Right lobe of liver (tissue), 6 donors: ENCODE data around the gene CLCN3. TPM values are rescaled to one million over a fixed set of nuclear protein-coding genes. Genes with fewer than 3 reads are reported as not detected.

ENCODE experiments used
- ATAC-seq, 4 donors: fragments of 200-7000 bp; cut with Tn5 transposase; one replicate each; pipeline ENCODE4 v1.9.1; 2020; ENCODE audit warnings: mild to moderate bottlenecking in 4 of 4, moderate library complexity in 4 of 4
- DNase-seq, 3 donors: peaks; one replicate each; pipeline ENCODE4 v3.0.0-alpha.2; 2020
- H3K27ac ChIP-seq, 3 donors: fragments of 200-600 bp; one replicate each; pipeline ENCODE4 v1.8.0; 2022
- H3K27me3 ChIP-seq, 2 donors: fragments of 200-600 bp; one replicate each; pipeline ENCODE4 v1.8.0; 2022
- H3K36me3 ChIP-seq, 4 donors: fragments of 200-600 bp; sonication (generic) in 1 of 4; one replicate each; pipeline versions ENCODE4 v1.5.1 to v1.8.0; 2017 to 2022; ENCODE audit warnings: control low read depth in 1 of 4
- H3K4me1 ChIP-seq, 4 donors: fragments of 200-600 bp; sonication (generic) in 1 of 4; one replicate each; pipeline versions ENCODE4 v1.5.1 to v1.8.0; 2017 to 2022; ENCODE audit warnings: control low read depth in 1 of 4
- H3K4me3 ChIP-seq, 3 donors: fragments of 200-600 bp; one replicate each; pipeline ENCODE4 v1.8.0; 2022
- H3K9me3 ChIP-seq, 4 donors: fragments of 200-600 bp; sonication (generic) in 1 of 4; one replicate each; pipeline versions ENCODE4 v1.5.1 to v1.8.0; 2017 to 2022; ENCODE audit warnings: control low read depth in 1 of 4
- CTCF ChIP-seq, 4 donors: fragments of 200-600 bp in 3 of 4; fragments of 450-650 bp in 1 of 4; IDR thresholded peaks; one replicate each; pipeline versions ENCODE4 v1.5.1 to v1.8.0; 2016 to 2022; ENCODE audit warnings: antibody characterized with exemption in 4 of 4, mild to moderate bottlenecking in 2 of 4
- POLR2A ChIP-seq: fragments of 450-650 bp; IDR thresholded peaks from one replicate; pipeline ENCODE4 v1.6.1; 2017; ENCODE audit warnings: antibody characterized with exemption, mild to moderate bottlenecking
- WGBS: methylation state at CpG from one replicate; pipeline ENCODE4 v1.1.6; 2018; ENCODE audit warnings: low coverage, low lambda C conversion rate; ENCODE audit not compliant: insufficient coverage; ENCODE audit errors: missing lambda C conversion rate; 5-methylcytosine and 5-hydroxymethylcytosine counted together
- intact Hi-C, 2 donors: fragments of 100-400 bp; cut with DNase I; formaldehyde crosslinking; loops; one replicate each; pipeline versions ENCODE4 v1.11.2 to v1.14.1; 2022
- total RNA-seq, 6 experiments: library from RNA; depleted of rRNA in 2 of 6; stranded (reverse); fragments of >200 nt in 2 of 6; fragmentation: NEBNext Ultra II Directional in 3 of 6; extraction: Animal tissue kit (Norgen Biotek cat#: 25700) in 3 of 6; gene quantifications; one replicate each; pipeline versions ENCODE4 v1.1.0 to v1.2.4, GENCODE V29; 2016 to 2023
- donor health status: DM: no; HTN: yes; CAD: no.
- donor health status: DM: no; HTN: no; CAD: no.
- donor health status: DM: no; HTN: no; CAD: no.
- donor health status: DM: no; HTN: yes; CAD: no.
- donor health status: DM: no; HTN: yes; CAD: no.

CLCN3 gene
- total RNA-seq, 6 experiments from 2014 or later: 17.0 to 29.4 (median 19.6) TPM

GRCh38 chr4:169615467-169616106 lies 4.8 kb upstream of the CLCN3 start:
- intact Hi-C loops: no loop called here
- ATAC-seq (no peak), DNase-seq (no peak)
- Histone ChIP-seq H3K4me1 (peaks cover 0 to 16% (median 0%) of the 10 kb centered on the region in 4 donors), H3K4me3 (no peak overlapping the region), H3K27me3 (no peaks in the 10 kb centered on the region), H3K9me3 (no peaks in the 10 kb centered on the region), H3K27ac (no peak overlapping the region), H3K36me3 (no peaks in the 10 kb centered on the region)
- 67% methylated on average over 4 of the region's 4 CpGs for WGBS
- TF ChIP-seq POLR2A: no peak
- no peak for TF ChIP-seq CTCF (IDR thresholded peaks at IDR 0.05)

GRCh38 chr4:169616846-169617245 lies 3.5 kb upstream of the CLCN3 start:
- ATAC-seq: no peak
- H3K27me3 ChIP-seq: no peaks in the 10 kb centered on the region
- H3K9me3 ChIP-seq: no peaks in the 10 kb centered on the region
- no peak for TF ChIP-seq POLR2A
- TF ChIP-seq CTCF (IDR thresholded peaks at IDR 0.05): no peak
- H3K4me1 ChIP-seq: peaks cover 0 to 8% (median 0%) of the 10 kb centered on the region in 4 donors
- H3K36me3 ChIP-seq: no peaks in the 10 kb centered on the region
- intact Hi-C loops: no loop called here
- H3K4me3 ChIP-seq: no peak overlapping the region
- no peak overlapping the region for H3K27ac ChIP-seq
- DNase-seq: no peak

GRCh38 chr4:169617306-169617705 lies 3.1 kb upstream of the CLCN3 start:
- DNase-seq (no peak), ATAC-seq (no peak)
- intact Hi-C loops: no loop called here
- 56% methylated on average over 2 of the region's 2 CpGs for WGBS
- H3K27me3 ChIP-seq: no peaks in the 10 kb centered on the region
- H3K4me1 ChIP-seq: peaks cover 0 to 8% (median under 1%) of the 10 kb centered on the region in 4 donors
- no peak overlapping the region for H3K4me3 ChIP-seq
- no peaks in the 10 kb centered on the region for H3K36me3 ChIP-seq
- no peaks in the 10 kb centered on the region for H3K9me3 ChIP-seq
- H3K27ac ChIP-seq: no peak overlapping the region
- TF ChIP-seq CTCF (IDR thresholded peaks at IDR 0.05): no peak
- no peak for TF ChIP-seq POLR2A

- no peaks in the 10 kb centered on the region for H3K36me3 ChIP-seq
- no peaks in the 10 kb centered on the region for H3K9me3 ChIP-seq
- H3K27ac ChIP-seq: no peak overlapping the region
- no peak for TF ChIP-seq CTCF (IDR thresholded peaks at IDR 0.05)
- TF ChIP-seq POLR2A: no peak
- 43% methylated on average over 3 of the region's 3 CpGs for WGBS
- H3K27me3 ChIP-seq: no peaks in the 10 kb centered on the region
- H3K4me3 ChIP-seq: no peak overlapping the region
- H3K4me1 ChIP-seq: peaks cover 0 to 5% (median 1%) of the 10 kb centered on the region in 4 donors
- intact Hi-C loops: no loop called here
- no peak for DNase-seq
- ATAC-seq: no peak
Observed at GRCh38 chr4:169618286-169618685, 2.1 kb upstream of the CLCN3 start.
